VCaP (cell line): ENCODE measurements around the gene NTN3.

Experiments used
- H3K27ac ChIP-seq: fragments of 450-650 bp; 2 replicates; pipeline ENCODE4 v1.5.1; 2017
- TF ChIP-seq, protein P1 (sequence below): fragments of 450-650 bp; conservative IDR thresholded peaks from 2 replicates; pipeline ENCODE4 v1.5.1; 2017; ENCODE audit warnings: mild to moderate bottlenecking, moderate library complexity

Gene NTN3

DNA sequence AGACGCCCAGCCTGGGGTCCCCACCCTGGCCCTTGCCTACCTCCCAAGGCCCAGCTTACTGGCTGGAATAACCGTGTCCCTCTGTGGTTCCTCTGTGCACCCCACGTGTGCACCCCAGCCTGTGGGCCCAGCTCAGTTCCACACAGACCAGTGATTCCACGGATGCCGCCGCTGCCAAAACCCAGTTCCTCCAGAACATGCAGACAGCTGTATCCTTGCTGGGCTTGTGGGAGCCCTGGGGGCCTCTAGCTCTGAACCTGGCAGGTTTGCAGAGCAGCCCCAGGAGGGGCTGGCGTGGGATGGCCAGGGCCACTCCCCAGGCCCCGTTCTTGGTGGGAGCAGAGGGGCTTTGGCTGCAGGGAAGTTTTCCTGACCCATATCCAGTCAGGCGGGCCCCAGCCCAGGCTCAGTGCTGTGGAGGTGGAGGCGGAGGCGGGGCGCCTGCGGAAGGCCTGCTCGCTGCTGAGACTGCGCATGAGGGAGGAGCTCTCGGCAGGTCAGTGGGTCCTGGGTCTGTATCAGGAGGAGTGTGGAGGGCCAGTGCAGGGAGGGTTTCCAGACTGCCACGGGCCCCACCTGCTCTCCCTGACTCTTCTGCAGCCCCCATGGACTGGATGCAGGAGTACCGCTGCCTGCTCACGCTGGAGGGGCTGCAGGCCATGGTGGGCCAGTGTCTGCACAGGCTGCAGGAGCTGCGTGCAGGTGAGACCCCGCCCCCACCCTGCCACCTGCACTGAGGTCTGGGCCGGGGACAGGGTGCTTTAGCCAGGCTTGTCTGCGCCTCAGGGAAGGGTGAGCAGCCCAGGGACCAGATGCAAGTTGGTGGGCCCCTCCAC is 8.8 kb upstream of the NTN3 start:
- no peak overlapping the region for H3K27ac ChIP-seq
- TF ChIP-seq, protein P1, sequence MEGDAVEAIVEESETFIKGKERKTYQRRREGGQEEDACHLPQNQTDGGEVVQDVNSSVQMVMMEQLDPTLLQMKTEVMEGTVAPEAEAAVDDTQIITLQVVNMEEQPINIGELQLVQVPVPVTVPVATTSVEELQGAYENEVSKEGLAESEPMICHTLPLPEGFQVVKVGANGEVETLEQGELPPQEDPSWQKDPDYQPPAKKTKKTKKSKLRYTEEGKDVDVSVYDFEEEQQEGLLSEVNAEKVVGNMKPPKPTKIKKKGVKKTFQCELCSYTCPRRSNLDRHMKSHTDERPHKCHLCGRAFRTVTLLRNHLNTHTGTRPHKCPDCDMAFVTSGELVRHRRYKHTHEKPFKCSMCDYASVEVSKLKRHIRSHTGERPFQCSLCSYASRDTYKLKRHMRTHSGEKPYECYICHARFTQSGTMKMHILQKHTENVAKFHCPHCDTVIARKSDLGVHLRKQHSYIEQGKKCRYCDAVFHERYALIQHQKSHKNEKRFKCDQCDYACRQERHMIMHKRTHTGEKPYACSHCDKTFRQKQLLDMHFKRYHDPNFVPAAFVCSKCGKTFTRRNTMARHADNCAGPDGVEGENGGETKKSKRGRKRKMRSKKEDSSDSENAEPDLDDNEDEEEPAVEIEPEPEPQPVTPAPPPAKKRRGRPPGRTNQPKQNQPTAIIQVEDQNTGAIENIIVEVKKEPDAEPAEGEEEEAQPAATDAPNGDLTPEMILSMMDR, result no peak

DNA sequence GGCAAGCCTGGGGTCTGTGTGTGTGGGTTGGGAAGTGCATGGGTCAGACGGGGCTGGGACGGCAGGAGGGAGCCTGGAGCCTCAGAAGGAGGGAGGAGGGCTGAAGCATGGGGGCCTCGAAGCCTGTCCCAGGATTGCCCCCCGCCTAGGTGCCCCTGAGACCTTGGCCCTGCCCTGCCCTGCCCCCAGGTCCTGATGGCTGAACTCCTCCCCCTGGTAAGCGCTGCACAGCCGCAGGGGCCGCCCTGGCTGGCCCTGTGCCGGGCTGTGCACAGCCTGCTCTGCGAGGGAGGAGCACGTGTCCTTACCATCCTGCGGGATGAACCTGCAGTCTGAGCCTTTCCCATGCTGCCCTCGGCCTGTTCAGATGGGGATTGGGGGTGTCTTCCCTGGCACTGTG is 6.8 kb upstream of the NTN3 start:
- no peak overlapping the region for H3K27ac ChIP-seq
- TF ChIP-seq, protein P1, result no peak

DNA sequence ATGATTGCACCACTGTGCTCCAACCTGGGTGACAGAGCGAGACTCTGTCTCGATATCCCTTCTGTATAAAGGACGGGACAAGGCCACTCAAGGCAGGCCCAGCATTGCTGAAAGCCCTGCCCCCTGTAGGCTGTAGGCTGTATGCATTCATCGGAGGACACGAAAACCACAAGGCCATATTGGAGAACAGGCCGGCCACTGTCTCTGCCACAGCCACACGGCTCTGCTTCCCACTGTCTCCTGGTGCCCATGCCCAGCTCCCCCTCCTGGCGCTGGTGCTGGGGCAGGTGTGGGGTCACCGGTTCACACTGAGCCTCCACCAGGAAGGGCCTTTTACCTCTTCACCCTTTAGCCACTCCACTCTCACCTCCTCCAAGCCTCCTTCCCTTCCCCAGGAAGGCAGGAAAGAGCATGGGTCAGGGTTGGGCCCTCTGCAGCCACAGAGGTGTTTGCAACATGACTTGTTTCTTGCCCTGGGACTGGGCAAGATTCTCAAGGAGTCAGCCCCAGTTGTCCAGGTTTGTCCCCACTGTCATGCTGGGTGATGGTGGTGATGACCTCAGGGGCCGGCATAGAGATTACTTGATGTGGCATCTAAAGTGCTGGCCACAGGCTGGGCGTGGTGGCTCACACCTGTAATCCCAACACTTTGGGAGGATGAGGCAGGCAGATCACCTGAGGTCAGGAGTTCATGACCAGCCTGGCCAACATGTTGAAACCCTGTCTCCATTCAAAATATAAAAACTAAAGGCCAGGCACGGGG is 5.3 kb upstream of the NTN3 start:
- TF ChIP-seq, protein P1, result no peak; the same call in 1 of the 2 replicates
- no peak overlapping the region for H3K27ac ChIP-seq

DNA sequence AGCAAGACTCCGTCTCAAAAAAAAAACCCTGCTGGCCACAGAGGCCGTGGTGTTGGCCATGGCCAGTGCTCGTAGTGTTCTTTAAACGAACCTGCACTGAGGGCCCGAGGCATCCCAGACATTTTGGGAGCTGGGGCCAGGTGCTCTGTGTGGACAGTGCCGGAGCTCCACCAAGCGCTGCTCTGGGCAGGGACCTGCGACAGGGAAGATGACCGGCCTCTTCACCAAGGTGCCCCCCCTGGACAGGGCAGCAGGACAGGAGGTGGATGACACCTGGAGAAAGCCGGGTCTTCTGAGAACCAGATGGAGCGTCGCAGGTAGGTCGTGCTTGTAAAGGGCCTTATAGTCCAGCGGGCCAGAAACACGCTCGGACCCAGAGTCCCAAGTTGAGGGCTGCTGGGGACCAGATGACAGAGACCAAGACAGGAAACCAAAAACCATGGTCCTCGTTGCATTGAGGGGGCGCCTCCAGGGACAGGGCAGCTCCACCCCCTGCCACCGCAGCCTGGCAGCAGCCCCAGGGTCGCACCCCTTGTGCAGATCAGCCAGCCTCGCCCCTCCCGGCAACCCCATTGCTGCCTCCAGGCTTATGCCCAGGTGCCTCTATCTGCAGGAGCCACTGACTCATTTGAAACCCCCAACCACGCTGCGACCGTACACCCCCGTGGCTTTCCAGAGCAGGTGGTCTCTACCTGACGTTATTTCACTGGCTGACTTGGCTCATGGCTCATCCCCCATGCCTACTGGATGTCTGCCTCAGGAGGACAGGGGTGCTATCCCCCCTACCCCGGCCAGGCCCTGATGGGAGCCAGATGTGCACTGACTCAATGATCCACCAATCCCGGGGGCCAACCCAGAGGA is 4.2 kb upstream of the NTN3 start:
- TF ChIP-seq, protein P1, result no peak
- peak overlapping the region; percentile 81 for H3K27ac ChIP-seq

DNA sequence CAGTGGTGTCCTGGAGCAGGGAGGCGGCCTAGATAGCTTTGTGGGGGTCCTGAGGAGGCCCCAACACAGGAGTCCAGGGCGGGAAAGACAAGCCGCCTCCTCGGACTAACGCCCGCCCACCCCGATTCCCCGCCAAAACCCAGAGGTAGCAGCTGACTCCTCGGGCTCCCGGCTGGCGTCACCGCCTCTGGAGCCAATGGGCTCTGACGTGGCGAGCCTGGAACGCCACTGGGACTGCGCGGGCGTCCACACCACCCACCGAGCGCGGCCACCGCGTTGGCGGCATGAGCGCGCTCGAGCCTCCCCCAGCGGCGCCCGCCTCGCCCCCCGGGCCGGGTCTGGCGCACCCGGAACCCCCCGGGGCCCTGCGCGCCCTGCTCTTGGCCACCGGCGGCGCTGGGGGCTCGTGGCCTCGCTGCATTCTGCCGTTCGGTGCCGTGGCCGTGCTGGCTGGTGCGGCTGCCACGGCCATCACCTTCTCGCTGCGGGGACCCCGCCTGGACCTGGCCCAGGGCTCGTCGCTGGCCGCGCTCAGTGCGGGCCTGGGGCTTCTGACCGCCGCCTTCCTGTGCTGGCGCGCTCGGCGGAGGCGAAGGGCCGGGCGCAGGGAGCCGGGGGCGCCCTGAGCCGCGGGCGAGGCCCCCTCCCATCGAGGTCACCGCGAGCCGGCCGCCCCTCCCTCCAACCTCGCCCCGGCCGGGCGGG is 3.4 kb upstream of the NTN3 start:
- TF ChIP-seq, protein P1, result no peak
- H3K27ac ChIP-seq, result peak overlapping the region; percentile 81

DNA sequence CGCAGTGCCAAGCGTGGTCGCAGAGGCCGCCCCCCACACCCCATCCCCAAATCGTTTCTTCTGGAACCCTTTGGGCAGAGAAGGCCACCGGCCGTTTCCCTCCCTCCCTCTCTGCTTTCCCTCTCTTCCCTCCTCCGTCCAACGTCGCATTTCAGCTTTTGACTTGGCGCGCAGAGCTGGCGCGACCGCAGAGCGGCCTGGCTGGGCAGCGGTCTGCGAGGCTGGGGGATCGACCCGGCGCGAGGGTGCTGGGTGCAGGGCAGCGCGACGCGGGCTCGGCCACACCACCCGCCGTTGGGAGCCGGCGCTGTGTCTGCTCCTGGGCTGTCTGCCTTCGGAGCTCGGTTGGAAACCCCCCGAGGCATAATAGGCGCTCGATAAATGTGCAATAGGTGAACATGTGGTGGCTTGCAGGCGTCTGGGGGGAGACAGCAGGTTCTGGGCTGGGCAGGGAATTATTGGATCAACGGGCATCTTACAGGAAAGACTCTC is 2.8 kb upstream of the NTN3 start:
- H3K27ac ChIP-seq, result peak overlapping the region; percentile 81
- TF ChIP-seq, protein P1, result no peak
